Measurements from ENCODE around the gene LCE1F. TPM values are rescaled to one million over a fixed set of nuclear protein-coding genes. Genes with fewer than 3 reads are reported as not detected.
A peak's percentile ranks its signal among the peaks of the same experiment; 100 is the strongest.

Gene LCE1F
- total RNA-seq, 1 experiment from 2014 or later = not detected

GRCh38 chr1:152783095-152783494 is 8.2 kb downstream of the LCE1F start:
- CTCF ChIA-PET = interaction anchor here (0.6 to 1.5 kb wide), 2 partner anchors 129 to 734 kb away, joined by 4 to 8 read pairs; no protein-coding TSS in a partner anchor
- POLR2A ChIA-PET = interaction anchor here (0.5 kb wide), 1 partner anchor 426 kb away, joined by 3 read pairs; no protein-coding TSS in a partner anchor
- intact Hi-C loops (cut with micrococcal nuclease) = no loop called here
- Mint-ChIP-seq H3K27ac (ENCODE audit: low read depth, unreplicated experiment) (no peak overlapping the region), H3K9me3 (ENCODE audit: unreplicated experiment) (no peaks in the 10 kb centered on the region), H3K36me3 (ENCODE audit: insufficient read depth, unreplicated experiment) (no peaks in the 10 kb centered on the region), H3K4me1 (ENCODE audit: insufficient read depth, unreplicated experiment) (peaks cover 10% of the 10 kb centered on the region), H3K4me3 (ENCODE audit: unreplicated experiment) (no peak overlapping the region), H3K27me3 (ENCODE audit: insufficient read depth, unreplicated experiment) (no peaks in the 10 kb centered on the region)
- no peak for TF ChIP-seq CTCF (IDR thresholded peaks at IDR 0.05; ENCODE audit: unreplicated experiment)
- peak; percentile 0 for DNase-seq (ENCODE audit: unreplicated experiment)
- no TSS peak for BruUV-seq (replicated peaks)

- TF ChIP-seq CTCF (IDR thresholded peaks at IDR 0.05; ENCODE audit: unreplicated experiment) = no peak
- H3K36me3 Mint-ChIP-seq (ENCODE audit: insufficient read depth, unreplicated experiment) = no peaks in the 10 kb centered on the region
- H3K4me1 Mint-ChIP-seq (ENCODE audit: insufficient read depth, unreplicated experiment) = peaks cover 10% of the 10 kb centered on the region
- POLR2A ChIA-PET = interaction anchor here (0.8 to 3.1 kb wide), 6 partner anchors 9 to 28 kb away, joined by 3 to 18 read pairs (median 6); partner anchors contain the start of genes LCE1B and LCE1C
- H3K27ac Mint-ChIP-seq (ENCODE audit: low read depth, unreplicated experiment) = peak within 1 kb of the TSS; percentile 21
- peak; percentile 82 for DNase-seq (ENCODE audit: unreplicated experiment)
- CTCF ChIA-PET = interaction anchor here (0.6 to 1.6 kb wide), 7 partner anchors 14 to 436 kb away, joined by 3 to 6 read pairs (median 3); partner anchors contain the start of gene LCE1B
- no peak within 1 kb of the TSS for H3K4me3 Mint-ChIP-seq (ENCODE audit: unreplicated experiment)
- no TSS peak for BruUV-seq (replicated peaks)
- intact Hi-C loops (cut with micrococcal nuclease) = no loop called here
- H3K27me3 Mint-ChIP-seq (ENCODE audit: insufficient read depth, unreplicated experiment) = no peaks in the 10 kb centered on the region
- H3K9me3 Mint-ChIP-seq (ENCODE audit: unreplicated experiment) = no peaks in the 10 kb centered on the region
These were observed 11.1 kb downstream of the LCE1F start, which contains the start of gene LCE1E for GRCh38 chr1:152786077-152786476. TSS of gene LCE1E (plus strand) at chr1:152786257. CDS start at chr1:152787300, 1,043 bp downstream.

- POLR2A ChIA-PET = no interaction called here
- no peak for TF ChIP-seq CTCF (IDR thresholded peaks at IDR 0.05; ENCODE audit: unreplicated experiment)
- Mint-ChIP-seq H3K27ac (ENCODE audit: low read depth, unreplicated experiment) (no peak overlapping the region), H3K9me3 (ENCODE audit: unreplicated experiment) (no peaks in the 10 kb centered on the region), H3K27me3 (ENCODE audit: insufficient read depth, unreplicated experiment) (no peaks in the 10 kb centered on the region), H3K36me3 (ENCODE audit: insufficient read depth, unreplicated experiment) (no peaks in the 10 kb centered on the region), H3K4me3 (ENCODE audit: unreplicated experiment) (no peak overlapping the region), H3K4me1 (ENCODE audit: insufficient read depth, unreplicated experiment) (no peaks in the 10 kb centered on the region)
- intact Hi-C loops (cut with micrococcal nuclease) = no loop called here
- CTCF ChIA-PET = no interaction called here
- BruUV-seq (replicated peaks) = no TSS peak
- no peak for DNase-seq (ENCODE audit: unreplicated experiment)
These were observed 20.7 kb downstream of the LCE1F start for GRCh38 chr1:152795686-152796085.

GRCh38 chr1:152796421-152796820 is 21.5 kb downstream of the LCE1F start, which contains the start of gene LCE1D:
TSS of gene LCE1D (plus strand) at chr1:152796721. CDS start at chr1:152797795, 1,074 bp downstream.
- no peak for TF ChIP-seq CTCF (IDR thresholded peaks at IDR 0.05; ENCODE audit: unreplicated experiment)
- no peak for DNase-seq (ENCODE audit: unreplicated experiment)
- intact Hi-C loops (cut with micrococcal nuclease) = no loop called here
- POLR2A ChIA-PET = no interaction called here
- no TSS peak for BruUV-seq (replicated peaks)
- CTCF ChIA-PET = no interaction called here
- H3K4me3 Mint-ChIP-seq (ENCODE audit: unreplicated experiment) = no peak within 1 kb of the TSS
- no peaks in the 10 kb centered on the region for H3K4me1 Mint-ChIP-seq (ENCODE audit: insufficient read depth, unreplicated experiment)
- no peaks in the 10 kb centered on the region for H3K36me3 Mint-ChIP-seq (ENCODE audit: insufficient read depth, unreplicated experiment)
- H3K9me3 Mint-ChIP-seq (ENCODE audit: unreplicated experiment) = no peaks in the 10 kb centered on the region
- H3K27ac Mint-ChIP-seq (ENCODE audit: low read depth, unreplicated experiment) = no peak within 1 kb of the TSS
- H3K27me3 Mint-ChIP-seq (ENCODE audit: insufficient read depth, unreplicated experiment) = no peaks in the 10 kb centered on the region
